Measurements from ENCODE around the gene PROSER2.

The PROSER2 gene

GRCh38 chr10:11835061-11835460 lies 11.9 kb downstream of the PROSER2 start:
- TF ChIP-seq GATA2 (IDR thresholded peaks at IDR 0.05; ENCODE audit: low read depth, low read length) (no peak), GATA3 (IDR thresholded peaks at IDR 0.05; ENCODE audit: low read depth, low read length) (no peak)

- TF ChIP-seq GATA3 (IDR thresholded peaks at IDR 0.05; ENCODE audit: low read depth, low read length), result no peak
- TF ChIP-seq GATA2 (IDR thresholded peaks at IDR 0.05; ENCODE audit: low read depth, low read length), result no peak
These were observed 12.5 kb downstream of the PROSER2 start for GRCh38 chr10:11835704-11836103.

- TF ChIP-seq GATA2 (IDR thresholded peaks at IDR 0.05; ENCODE audit: low read depth, low read length) (no peak), GATA3 (IDR thresholded peaks at IDR 0.05; ENCODE audit: low read depth, low read length) (no peak)
These were observed 14.4 kb downstream of the PROSER2 start for GRCh38 chr10:11837372-11838161.

- TF ChIP-seq GATA3 (IDR thresholded peaks at IDR 0.05; ENCODE audit: low read depth, low read length), result no peak
- no peak for TF ChIP-seq GATA2 (IDR thresholded peaks at IDR 0.05; ENCODE audit: low read depth, low read length)
These were observed 15.2 kb downstream of the PROSER2 start for GRCh38 chr10:11838298-11838852.

GRCh38 chr10:11841375-11841774 lies 18.2 kb downstream of the PROSER2 start:
- no peak for TF ChIP-seq GATA3 (IDR thresholded peaks at IDR 0.05; ENCODE audit: low read depth, low read length)
- TF ChIP-seq GATA2 (IDR thresholded peaks at IDR 0.05; ENCODE audit: low read depth, low read length), result no peak

GRCh38 chr10:11842411-11842810 lies 19.3 kb downstream of the PROSER2 start:
- TF ChIP-seq GATA2 (IDR thresholded peaks at IDR 0.05; ENCODE audit: low read depth, low read length) (no peak), GATA3 (IDR thresholded peaks at IDR 0.05; ENCODE audit: low read depth, low read length) (no peak)

GRCh38 chr10:11845113-11845512 lies 22.0 kb downstream of the PROSER2 start:
- TF ChIP-seq GATA3 (IDR thresholded peaks at IDR 0.05; ENCODE audit: low read depth, low read length), result no peak
- no peak for TF ChIP-seq GATA2 (IDR thresholded peaks at IDR 0.05; ENCODE audit: low read depth, low read length)

- TF ChIP-seq GATA2 (IDR thresholded peaks at IDR 0.05; ENCODE audit: low read depth, low read length), result no peak
- TF ChIP-seq GATA3 (IDR thresholded peaks at IDR 0.05; ENCODE audit: low read depth, low read length), result no peak
These were observed 23.4 kb downstream of the PROSER2 start for GRCh38 chr10:11846542-11846941.

GRCh38 chr10:11849277-11849676 lies 26.1 kb downstream of the PROSER2 start:
- TF ChIP-seq GATA3 (IDR thresholded peaks at IDR 0.05; ENCODE audit: low read depth, low read length), result no peak
- TF ChIP-seq GATA2 (IDR thresholded peaks at IDR 0.05; ENCODE audit: low read depth, low read length), result no peak

- TF ChIP-seq GATA2 (IDR thresholded peaks at IDR 0.05; ENCODE audit: low read depth, low read length) (no peak), GATA3 (IDR thresholded peaks at IDR 0.05; ENCODE audit: low read depth, low read length) (no peak)
These were observed 26.8 kb downstream of the PROSER2 start for GRCh38 chr10:11849911-11850310.

GRCh38 chr10:11851910-11852309 lies 28.8 kb downstream of the PROSER2 start:
- TF ChIP-seq GATA2 (IDR thresholded peaks at IDR 0.05; ENCODE audit: low read depth, low read length) (no peak), GATA3 (IDR thresholded peaks at IDR 0.05; ENCODE audit: low read depth, low read length) (no peak)

GRCh38 chr10:11853468-11853867 lies 30.3 kb downstream of the PROSER2 start:
- TF ChIP-seq GATA3 (IDR thresholded peaks at IDR 0.05; ENCODE audit: low read depth, low read length), result no peak
- TF ChIP-seq GATA2 (IDR thresholded peaks at IDR 0.05; ENCODE audit: low read depth, low read length), result no peak

- TF ChIP-seq GATA2 (IDR thresholded peaks at IDR 0.05; ENCODE audit: low read depth, low read length) (no peak), GATA3 (IDR thresholded peaks at IDR 0.05; ENCODE audit: low read depth, low read length) (no peak)
These were observed 31.1 kb downstream of the PROSER2 start for GRCh38 chr10:11854301-11854700.

GRCh38 chr10:11856089-11856488 lies 32.9 kb downstream of the PROSER2 start:
- TF ChIP-seq GATA2 (IDR thresholded peaks at IDR 0.05; ENCODE audit: low read depth, low read length), result no peak
- TF ChIP-seq GATA3 (IDR thresholded peaks at IDR 0.05; ENCODE audit: low read depth, low read length), result no peak

- TF ChIP-seq GATA3 (IDR thresholded peaks at IDR 0.05; ENCODE audit: low read depth, low read length) (no peak), GATA2 (IDR thresholded peaks at IDR 0.05; ENCODE audit: low read depth, low read length) (no peak)
These were observed 33.5 kb downstream of the PROSER2 start for GRCh38 chr10:11856678-11857077.
